Loucy (cell line): ENCODE results near the gene PIGS.

Experiments
- H2AFZ ChIP-seq: fragments of 200-600 bp; sonication (generic); 2 replicates; pipeline ENCODE4 v1.6.0; 2016; ENCODE audit warnings: antibody characterized with exemption, mild to moderate bottlenecking, low read length, moderate library complexity
- H3F3A ChIP-seq: fragments of 200-600 bp; 2 replicates; pipeline ENCODE4 v1.6.0; 2016; ENCODE audit warnings: antibody characterized with exemption, low read depth, mild to moderate bottlenecking
- H3K27me3 ChIP-seq: fragments of 200-600 bp; sonication (generic); 2 replicates; pipeline ENCODE4 v1.6.1; 2014; ENCODE audit warnings: low read length, mild to moderate bottlenecking; ENCODE audit not compliant: insufficient read depth, poor library complexity, severe bottlenecking
- H3K36me3 ChIP-seq: fragments of 200-600 bp; sonication (generic); 2 replicates; pipeline ENCODE4 v1.6.1; 2016; ENCODE audit warnings: low read length; ENCODE audit not compliant: insufficient read depth
- H3K4me1 ChIP-seq: fragments of 200-600 bp; sonication (generic); 2 replicates; pipeline ENCODE4 v1.5.1; 2014; ENCODE audit warnings: low read length, mild to moderate bottlenecking; ENCODE audit not compliant: insufficient read depth, poor library complexity, severe bottlenecking
- H3K4me2 ChIP-seq: fragments of 200-600 bp; sonication (generic); 2 replicates; pipeline ENCODE4 v1.6.0; 2014; ENCODE audit warnings: antibody characterized with exemption, low read length, low read depth, mild to moderate bottlenecking; ENCODE audit not compliant: poor library complexity, severe bottlenecking
- H3K4me3 ChIP-seq: fragments of 200-600 bp; sonication (generic); 2 replicates; pipeline ENCODE4 v1.5.1; 2014; ENCODE audit warnings: low read length, mild to moderate bottlenecking, mixed read lengths; ENCODE audit not compliant: poor library complexity, severe bottlenecking
- H3K79me2 ChIP-seq: fragments of 200-600 bp; sonication (generic); 2 replicates; pipeline ENCODE4 v1.6.1; 2014; ENCODE audit warnings: low read length; ENCODE audit not compliant: insufficient read depth
- H3K9ac ChIP-seq: fragments of 200-600 bp; sonication (generic); 2 replicates; pipeline ENCODE4 v1.6.0; 2014; ENCODE audit warnings: mild to moderate bottlenecking, low read depth, low read length, moderate library complexity; ENCODE audit not compliant: poor library complexity, severe bottlenecking
- H3K9me2 ChIP-seq: fragments of 200-600 bp; sonication (generic); replicated peaks from 2 replicates; pipeline ENCODE4 v1.6.1; 2016; ENCODE audit warnings: low read depth, low read length, mixed read lengths
- H3K9me3 ChIP-seq: fragments of 200-600 bp; sonication (generic); 2 replicates; pipeline ENCODE4 v1.6.1; 2014; ENCODE audit warnings: mild to moderate bottlenecking, antibody characterized with exemption, low read length, low read depth; ENCODE audit not compliant: insufficient read depth
- H4K20me1 ChIP-seq: fragments of 200-600 bp; sonication (generic); 2 replicates; pipeline ENCODE4 v1.6.0; 2014; ENCODE audit warnings: antibody characterized with exemption, low read length, mild to moderate bottlenecking; ENCODE audit not compliant: insufficient read depth, poor library complexity, severe bottlenecking
- EZH2phosphoT487 ChIP-seq: fragments of 200-600 bp; IDR thresholded peaks from 2 replicates; pipeline ENCODE4 v1.6.1; 2018; ENCODE audit warnings: antibody characterized with exemption, mild to moderate bottlenecking, moderate library complexity, borderline replicate concordance
- TF ChIP-seq, protein P1 (sequence below): fragments of 200-600 bp; sonication (generic); conservative IDR thresholded peaks from 2 replicates; pipeline ENCODE4 v1.5.1; 2014; ENCODE audit warnings: mild to moderate bottlenecking, antibody characterized with exemption, low read length

The PIGS gene

DNA sequence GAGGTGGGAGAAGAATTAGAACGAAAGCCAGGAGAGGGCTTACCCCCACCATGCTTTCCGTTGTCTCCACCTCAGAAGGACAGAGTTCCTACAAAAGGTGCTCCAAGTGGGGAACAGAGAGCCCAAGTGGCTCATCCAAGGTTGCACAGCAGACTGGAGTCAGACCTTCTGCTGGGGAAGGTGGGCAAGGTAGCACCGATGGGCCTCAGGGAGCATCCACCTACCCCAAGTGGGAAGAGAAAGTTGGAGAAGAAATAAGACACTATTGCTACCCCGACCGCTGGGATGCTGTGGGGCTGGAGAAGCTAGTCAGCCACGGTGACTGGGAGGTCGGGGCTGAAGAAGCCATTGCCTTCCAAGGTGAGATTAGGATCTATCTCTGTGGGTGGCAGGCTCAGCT is 40.4 kb downstream of the PIGS start:
- no peaks in the 10 kb centered on the region for H3K79me2 ChIP-seq
- no peaks in the 10 kb centered on the region for H3F3A ChIP-seq
- H3K27me3 ChIP-seq = no peaks in the 10 kb centered on the region
- no peak overlapping the region for H3K4me2 ChIP-seq
- H2AFZ ChIP-seq = no peak overlapping the region
- H3K9me3 ChIP-seq = no peaks in the 10 kb centered on the region
- H3K4me1 ChIP-seq = no peaks in the 10 kb centered on the region
- H4K20me1 ChIP-seq = no peaks in the 10 kb centered on the region
- H3K9me2 ChIP-seq = no peaks in the 10 kb centered on the region
- H3K9ac ChIP-seq = no peak overlapping the region
- H3K4me3 ChIP-seq = no peak overlapping the region
- no peaks in the 10 kb centered on the region for H3K36me3 ChIP-seq
- TF ChIP-seq, protein P1, sequence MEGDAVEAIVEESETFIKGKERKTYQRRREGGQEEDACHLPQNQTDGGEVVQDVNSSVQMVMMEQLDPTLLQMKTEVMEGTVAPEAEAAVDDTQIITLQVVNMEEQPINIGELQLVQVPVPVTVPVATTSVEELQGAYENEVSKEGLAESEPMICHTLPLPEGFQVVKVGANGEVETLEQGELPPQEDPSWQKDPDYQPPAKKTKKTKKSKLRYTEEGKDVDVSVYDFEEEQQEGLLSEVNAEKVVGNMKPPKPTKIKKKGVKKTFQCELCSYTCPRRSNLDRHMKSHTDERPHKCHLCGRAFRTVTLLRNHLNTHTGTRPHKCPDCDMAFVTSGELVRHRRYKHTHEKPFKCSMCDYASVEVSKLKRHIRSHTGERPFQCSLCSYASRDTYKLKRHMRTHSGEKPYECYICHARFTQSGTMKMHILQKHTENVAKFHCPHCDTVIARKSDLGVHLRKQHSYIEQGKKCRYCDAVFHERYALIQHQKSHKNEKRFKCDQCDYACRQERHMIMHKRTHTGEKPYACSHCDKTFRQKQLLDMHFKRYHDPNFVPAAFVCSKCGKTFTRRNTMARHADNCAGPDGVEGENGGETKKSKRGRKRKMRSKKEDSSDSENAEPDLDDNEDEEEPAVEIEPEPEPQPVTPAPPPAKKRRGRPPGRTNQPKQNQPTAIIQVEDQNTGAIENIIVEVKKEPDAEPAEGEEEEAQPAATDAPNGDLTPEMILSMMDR = no peak
- TF ChIP-seq EZH2phosphoT487 = no peak

DNA sequence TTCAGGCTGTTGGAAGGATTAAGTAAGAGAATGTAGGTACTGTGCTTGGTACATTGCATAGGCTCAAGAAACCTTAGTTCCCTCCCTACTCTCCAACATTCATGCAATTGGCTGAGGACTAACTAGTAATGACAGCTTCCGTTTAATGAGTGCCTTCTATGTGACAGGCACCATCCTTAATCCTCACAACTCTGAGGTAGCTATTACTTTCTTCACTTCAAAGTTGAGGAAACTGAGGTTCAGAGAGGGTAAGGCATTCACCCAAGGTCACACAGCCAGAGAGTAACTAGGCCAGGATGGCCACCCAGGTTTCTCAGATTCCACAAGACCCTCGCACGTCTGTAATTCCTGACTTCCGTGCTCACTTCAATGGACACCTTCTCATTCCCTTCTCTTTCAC is 41.1 kb downstream of the PIGS start:
- no peaks in the 10 kb centered on the region for H3F3A ChIP-seq
- H3K4me1 ChIP-seq = no peaks in the 10 kb centered on the region
- H3K36me3 ChIP-seq = no peaks in the 10 kb centered on the region
- no peak for TF ChIP-seq EZH2phosphoT487
- TF ChIP-seq, protein P1 = no peak
- no peak overlapping the region for H2AFZ ChIP-seq
- H3K4me3 ChIP-seq = no peak overlapping the region
- H3K79me2 ChIP-seq = no peaks in the 10 kb centered on the region
- H3K27me3 ChIP-seq = no peaks in the 10 kb centered on the region
- no peaks in the 10 kb centered on the region for H4K20me1 ChIP-seq
- H3K9me2 ChIP-seq = no peaks in the 10 kb centered on the region
- H3K9ac ChIP-seq = no peak overlapping the region
- no peak overlapping the region for H3K4me2 ChIP-seq
- H3K9me3 ChIP-seq = no peaks in the 10 kb centered on the region

DNA sequence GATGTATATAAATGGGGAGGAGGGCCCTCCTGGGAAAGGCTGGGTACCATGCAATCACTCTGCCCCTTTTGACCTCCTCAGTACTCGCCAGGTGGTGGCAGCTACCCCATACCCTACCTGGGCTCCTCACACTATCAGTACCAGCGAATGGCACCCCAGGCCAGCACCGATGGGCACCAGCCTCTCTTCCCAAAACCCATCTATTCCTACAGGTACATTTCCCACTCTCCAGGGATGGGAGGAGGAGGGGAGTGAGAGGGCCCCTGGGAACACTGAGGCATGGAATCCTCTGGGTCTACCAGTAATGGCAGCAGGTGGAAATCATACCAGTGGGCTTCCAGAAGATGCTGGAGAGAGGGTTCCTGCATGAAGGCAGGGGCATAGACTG is 42.3 kb downstream of the PIGS start:
- no peak overlapping the region for H3K9ac ChIP-seq
- H3K4me3 ChIP-seq = no peak overlapping the region
- H3K4me2 ChIP-seq = no peak overlapping the region
- H3K27me3 ChIP-seq = no peaks in the 10 kb centered on the region
- H3K4me1 ChIP-seq = no peaks in the 10 kb centered on the region
- no peaks in the 10 kb centered on the region for H3K9me2 ChIP-seq
- H3K36me3 ChIP-seq = no peaks in the 10 kb centered on the region
- H3F3A ChIP-seq = no peaks in the 10 kb centered on the region
- TF ChIP-seq, protein P1 = no peak
- no peaks in the 10 kb centered on the region for H4K20me1 ChIP-seq
- H3K9me3 ChIP-seq = no peaks in the 10 kb centered on the region
- H2AFZ ChIP-seq = no peak overlapping the region
- H3K79me2 ChIP-seq = no peaks in the 10 kb centered on the region
